NCI-H1436 treated with DMSO at 0.1 percent for 48 hours (cell line): ENCODE results near the gene CNDP2.
A peak's percentile ranks its signal among the peaks of the same experiment; 100 is the strongest.

Experiments
- DNase-seq: peaks from one replicate; lab custom pipeline; 2025; lab: John Stamatoyannopoulos, UW

Gene CNDP2

DNA sequence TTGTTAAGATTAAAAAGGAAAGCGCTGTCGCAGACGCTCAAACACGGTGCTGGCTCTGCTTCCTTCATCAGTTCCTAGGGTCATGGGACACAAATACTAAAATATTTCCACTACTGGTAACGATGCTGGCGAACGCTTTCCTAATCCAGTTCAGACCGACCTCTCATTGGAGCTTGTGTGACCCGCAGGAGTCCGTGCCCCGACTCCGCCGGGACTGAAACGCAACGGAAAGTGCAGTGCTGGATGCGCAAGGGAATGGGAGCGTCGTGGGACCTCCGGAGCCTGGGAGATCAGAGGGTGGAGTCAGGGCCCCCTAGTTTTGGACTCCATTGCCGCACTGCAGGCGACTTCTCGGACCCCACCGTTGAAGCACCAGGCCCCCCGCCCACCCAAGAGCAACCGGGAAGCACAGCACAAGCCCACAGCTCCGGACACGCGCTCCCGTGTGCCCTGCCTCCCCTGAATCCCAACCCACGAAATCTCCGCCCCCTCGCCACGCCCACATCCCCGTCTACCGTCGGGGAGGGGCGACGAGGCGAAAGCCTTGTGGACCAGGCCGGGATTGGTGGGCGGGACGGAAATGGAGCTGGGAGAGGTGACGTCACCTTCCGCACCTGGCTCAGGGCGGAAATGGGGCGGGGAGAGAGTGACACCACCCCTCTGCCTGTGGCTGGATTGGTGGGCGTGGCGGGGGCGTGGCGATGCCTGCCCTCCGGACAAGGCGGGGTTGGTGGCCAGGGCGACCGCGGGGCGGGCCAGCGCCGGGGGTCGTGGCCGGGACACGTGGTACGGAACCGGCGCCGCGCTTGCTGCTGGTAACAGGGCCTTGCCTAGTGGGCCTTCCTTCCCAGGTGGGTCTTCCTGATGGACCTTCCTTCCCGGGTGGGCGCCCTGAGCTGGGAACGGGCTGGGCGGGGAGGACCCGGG lies at the start of gene CNDP2:
TSS of gene CNDP2 (plus strand) at position 783 of the 927 bp plus-strand sequence. CDS start 3,611 bp downstream, outside the sequence.
- peak; percentile 80 for DNase-seq

DNA sequence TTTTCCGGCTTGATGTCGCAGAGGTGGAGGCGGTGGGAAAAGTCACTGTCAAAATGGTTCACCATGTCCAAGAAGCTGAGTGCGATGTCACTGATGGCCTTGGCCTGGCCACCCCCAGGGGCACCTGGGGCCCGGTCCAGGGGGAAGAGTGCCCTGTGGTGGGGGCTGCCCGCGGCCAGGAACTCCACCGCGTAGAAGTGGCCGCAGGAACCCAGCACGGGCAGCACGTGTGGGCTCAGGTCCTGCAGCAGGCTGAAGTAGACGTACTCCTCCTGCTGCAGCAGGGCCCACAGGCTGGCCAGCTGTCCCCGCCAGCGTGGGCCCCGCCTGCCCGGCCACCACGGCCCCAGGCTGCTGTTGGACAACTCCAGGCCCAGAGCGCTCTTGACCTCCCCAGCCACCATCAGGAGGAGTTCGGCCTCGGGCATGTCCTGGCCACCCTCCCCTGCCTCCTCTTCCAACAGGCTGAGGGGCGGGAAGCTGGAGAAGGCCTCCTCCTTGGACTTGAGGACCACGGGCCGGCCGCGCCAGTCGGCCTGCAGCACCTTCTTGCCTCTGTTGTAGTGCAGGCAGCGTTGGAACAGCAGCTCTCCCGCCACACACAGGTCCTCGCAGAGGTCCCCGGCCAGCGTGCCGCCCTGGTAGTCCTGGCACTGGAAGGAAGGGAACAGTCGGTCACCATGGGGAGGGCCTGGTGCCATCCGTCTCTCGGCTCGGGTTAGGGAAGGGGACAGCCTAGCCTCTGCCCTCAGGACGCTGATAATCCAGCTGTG lies 49.3 kb upstream of the CNDP2 start:
- DNase-seq = no peak

- DNase-seq = no peak
Observed at GRCh38 chr18:74447404-74448152, 48.6 kb upstream of the CNDP2 start.

- DNase-seq = no peak
Observed at GRCh38 chr18:74450626-74451025, 45.5 kb upstream of the CNDP2 start.

- DNase-seq = no peak
Observed at GRCh38 chr18:74451148-74451547, 45.0 kb upstream of the CNDP2 start.

- no peak for DNase-seq
Observed at GRCh38 chr18:74453016-74453566, 43.1 kb upstream of the CNDP2 start.

DNA sequence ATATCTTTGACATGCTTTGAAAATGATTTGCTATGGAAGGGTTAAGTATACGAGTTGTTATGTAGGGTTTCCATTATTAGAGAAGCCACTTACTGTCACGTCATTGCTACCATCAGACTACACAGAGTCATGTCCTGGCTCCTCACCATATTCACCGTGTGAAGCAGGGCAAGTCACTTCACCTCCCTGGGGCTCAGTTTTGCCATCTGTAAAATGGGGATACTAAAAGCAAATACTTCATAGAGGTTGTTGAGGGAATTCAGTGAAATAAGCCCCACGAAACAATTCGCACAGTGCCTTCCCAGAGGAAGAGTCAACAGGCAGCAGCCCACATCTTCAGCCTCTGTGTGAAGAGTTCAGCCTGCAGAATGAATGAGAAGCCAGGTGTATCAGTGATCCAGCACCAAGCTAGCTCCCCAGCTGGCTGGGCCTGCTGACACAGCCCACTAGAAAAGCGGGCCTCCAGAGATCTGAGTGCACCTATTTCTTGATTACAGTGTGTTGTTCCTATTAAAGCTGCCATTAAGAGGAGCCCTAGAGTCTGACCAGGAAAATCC lies 42.4 kb upstream of the CNDP2 start:
- DNase-seq = no peak

DNA sequence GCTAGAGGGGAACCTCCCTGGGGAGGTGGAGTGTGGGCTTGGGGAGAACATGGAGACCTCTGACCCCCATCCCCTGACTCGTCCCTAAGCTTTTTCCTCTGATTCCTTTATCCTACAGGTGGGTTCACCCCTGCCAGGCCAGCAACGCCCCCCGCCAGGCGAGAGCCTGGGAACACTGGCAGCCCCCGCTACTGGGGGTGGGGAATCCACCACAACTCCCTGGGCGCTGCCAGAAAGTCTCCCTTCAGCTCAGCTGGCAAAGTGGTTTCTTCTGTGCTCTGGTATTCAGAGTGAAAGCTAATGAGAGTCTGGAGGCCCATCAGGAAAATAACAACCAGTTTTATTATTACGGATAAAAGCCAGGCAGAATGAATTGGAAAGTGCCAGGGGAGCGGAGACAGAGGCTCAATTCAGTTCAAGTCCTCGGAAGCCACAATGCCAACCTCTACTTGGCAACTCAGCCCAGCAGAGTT lies 41.8 kb upstream of the CNDP2 start:
- no peak for DNase-seq

DNA sequence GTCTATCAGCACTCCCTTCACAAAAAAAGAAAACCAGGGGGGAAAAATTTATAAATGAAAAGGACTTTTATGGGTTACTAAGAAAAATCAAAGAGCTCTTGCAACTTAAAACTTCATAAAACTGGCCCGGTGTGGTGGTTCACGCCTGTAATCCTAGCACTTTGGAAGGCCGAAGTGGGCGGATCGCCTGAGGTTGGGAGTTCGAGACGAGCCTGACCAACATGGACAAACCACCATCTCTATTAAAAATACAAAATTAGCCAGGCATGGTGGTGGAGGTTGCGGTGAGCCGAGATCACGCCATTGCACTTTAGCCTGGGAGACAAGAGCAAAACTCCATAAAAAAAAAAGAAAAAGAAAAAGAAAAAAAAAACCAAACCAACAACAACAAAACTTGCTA lies 40.8 kb upstream of the CNDP2 start:
- no peak for DNase-seq

GRCh38 chr18:74456017-74456348 lies 40.2 kb upstream of the CNDP2 start:
- no peak for DNase-seq

- no peak for DNase-seq
Observed at GRCh38 chr18:74456349-74457042, 39.7 kb upstream of the CNDP2 start.

DNA sequence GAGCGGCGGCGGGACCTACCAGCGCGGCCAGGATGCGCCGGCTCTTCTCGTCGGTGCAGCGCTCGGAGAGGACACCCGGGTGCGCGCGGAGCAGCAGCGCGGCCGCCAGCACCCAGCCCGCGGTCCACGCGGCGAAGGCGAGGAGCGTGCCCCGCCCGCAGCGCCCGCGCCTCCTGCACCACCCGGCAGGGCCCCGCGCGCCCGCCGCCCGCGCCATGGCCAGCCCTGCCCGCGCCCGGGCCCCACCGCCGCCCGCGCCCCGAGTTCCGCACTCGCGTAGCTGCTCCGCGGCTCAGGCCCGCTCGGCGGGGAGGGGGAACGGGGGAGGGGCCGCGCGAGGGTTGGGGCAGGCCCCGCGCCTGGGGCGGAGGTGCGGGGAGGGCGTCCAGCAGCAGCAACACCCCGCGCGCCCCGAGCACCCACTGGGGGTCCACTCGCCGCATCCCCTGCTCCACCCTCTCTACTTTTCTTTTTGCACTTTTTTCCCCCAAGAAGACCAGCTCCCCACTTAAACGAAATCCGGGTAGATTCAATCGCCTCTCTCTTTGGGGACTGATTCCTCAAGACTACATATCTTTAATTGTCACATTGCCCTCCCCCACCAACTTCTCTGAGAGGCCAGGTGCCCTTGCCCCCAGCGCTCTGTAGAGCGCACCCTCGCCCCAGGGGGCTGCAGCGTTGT lies 39.0 kb upstream of the CNDP2 start, which contains the start of gene DIPK1C:
TSS of gene DIPK1C (minus strand) at position 266 of the 682 bp plus-strand sequence. CDS start at position 217, 49 bp downstream.
- no peak for DNase-seq

DNA sequence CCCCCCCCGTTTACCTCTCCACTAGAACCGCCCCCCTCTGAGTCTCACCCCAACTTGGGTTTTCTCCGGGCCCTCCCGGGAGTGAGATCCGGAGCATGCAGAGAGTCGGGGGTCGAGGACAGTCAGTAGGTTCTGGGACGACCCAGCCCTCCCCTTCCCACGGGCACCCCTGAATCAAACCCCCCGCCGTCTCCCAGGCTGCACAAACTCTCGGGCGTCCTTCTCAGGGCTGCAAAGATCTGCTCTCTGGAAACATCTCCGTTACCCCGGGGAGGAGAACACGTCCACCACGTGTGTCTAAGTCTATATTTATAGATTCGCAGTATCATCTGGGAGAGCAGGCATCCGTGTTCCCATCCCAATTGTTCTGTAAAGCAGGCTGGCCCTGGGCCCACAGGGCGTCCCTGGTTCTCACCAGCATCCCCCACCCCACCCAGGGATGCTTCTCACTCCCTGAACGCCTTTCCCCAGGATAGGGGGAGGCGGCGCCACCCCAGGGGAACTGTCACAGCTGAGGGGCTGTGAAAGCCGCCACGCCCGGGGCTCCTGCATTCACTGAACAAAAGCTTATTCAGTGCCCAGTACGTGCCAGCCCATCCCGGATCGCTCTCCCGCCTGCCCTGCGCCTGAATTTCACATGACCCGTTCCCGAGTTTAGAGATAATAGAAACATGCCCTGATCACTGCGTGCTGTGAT lies 38.3 kb upstream of the CNDP2 start:
- DNase-seq = no peak

GRCh38 chr18:74459889-74460288 lies 36.3 kb upstream of the CNDP2 start:
- DNase-seq = no peak

- DNase-seq = no peak
Observed at GRCh38 chr18:74460825-74461224, 35.3 kb upstream of the CNDP2 start.

DNA sequence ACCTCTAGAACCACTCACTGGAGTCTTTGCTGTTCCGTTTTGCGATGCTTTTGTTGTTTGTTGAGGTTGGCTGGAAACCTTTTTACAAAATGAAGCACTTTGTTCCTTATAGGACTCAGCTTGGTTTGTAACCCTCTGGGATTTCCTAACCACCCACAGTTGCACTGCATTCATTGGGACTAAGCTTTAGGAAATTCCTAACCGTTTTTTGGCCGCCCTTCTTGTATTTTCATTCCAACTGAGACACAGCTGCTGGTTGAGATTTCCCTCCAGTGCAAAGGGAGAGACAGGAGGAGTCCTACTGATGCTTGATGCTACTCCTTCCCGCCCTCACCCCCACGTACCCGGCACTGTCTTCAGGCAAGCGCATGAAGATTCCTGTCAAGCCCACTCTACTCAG lies 32.9 kb upstream of the CNDP2 start:
- DNase-seq = no peak

DNA sequence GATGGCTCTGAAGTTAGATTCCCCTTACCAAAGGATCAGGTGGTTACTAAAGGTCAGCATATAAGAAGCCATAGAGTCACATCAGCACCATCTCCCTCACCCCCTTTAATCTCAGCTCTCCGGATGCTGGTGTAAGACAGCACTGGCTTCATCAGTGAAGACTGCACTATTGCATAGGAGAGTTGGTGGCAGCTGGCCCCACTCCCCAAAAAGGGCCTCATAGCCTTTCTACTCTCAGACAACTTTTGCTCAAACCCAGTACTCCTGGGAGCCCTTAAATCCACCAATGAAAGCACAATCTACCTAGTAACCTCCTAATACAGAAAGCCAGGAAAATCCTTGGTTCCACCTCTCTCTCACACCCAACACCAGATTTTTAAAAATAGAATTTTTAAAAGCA lies 32.2 kb upstream of the CNDP2 start:
- no peak for DNase-seq

GRCh38 chr18:74465775-74466174 lies 30.4 kb upstream of the CNDP2 start:
- no peak for DNase-seq

DNA sequence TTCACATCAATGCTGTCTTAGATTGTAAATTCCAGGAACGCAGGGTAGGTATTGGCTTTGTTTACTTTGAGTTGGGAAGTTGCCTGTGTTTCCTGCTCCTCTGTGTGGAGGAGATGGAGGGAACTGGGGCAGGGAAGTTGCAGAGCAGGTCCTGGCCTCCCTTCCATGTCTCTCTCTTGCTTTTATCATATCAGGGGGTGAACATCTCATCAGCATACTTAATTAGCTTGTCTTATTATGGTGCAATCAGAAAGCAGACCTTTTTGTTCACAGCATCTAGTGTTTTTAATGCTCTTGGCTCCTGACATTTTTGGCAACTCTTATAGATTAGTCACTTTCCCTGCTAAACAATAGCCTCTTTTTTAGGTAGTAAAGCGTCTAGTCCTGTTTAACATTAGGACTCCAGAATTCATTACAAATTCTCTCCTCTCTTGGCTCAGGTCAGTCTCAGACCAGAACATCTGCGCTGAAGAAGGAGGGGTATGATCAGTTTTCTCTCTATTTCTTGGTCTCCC lies 27.6 kb upstream of the CNDP2 start:
- DNase-seq = no peak

DNA sequence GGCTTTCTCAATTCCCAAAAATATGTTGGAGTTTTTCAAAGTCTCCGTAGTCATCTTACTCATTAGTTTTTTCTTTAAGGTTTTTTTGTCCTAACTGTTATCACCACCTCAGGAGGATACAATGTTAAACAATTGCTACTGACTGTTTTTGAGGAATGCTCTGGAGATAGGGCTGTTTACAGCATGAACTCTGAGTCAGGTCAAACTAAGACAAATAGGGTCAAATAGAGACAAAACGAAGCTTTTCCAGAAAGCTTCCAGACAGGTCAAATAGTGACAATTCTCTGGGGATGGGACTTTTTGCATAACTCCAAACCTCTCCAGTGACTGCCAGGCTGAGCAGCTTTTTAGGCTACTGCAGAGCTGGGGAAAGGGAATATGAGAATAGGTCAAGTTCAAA lies 23.9 kb upstream of the CNDP2 start:
- no peak for DNase-seq
